ENCODE data around the gene SLC27A2. TPM values are rescaled to one million over a fixed set of nuclear protein-coding genes. Genes with fewer than 3 reads are reported as not detected.
"Not testable (repeated sequence)": the region's sequence is repeated elsewhere in the genome, so short reads cannot be mapped to it uniquely, and the experiment has no call there.

SLC27A2 gene
- total RNA-seq, 1 donor from 2014 or later: not detected

DNA sequence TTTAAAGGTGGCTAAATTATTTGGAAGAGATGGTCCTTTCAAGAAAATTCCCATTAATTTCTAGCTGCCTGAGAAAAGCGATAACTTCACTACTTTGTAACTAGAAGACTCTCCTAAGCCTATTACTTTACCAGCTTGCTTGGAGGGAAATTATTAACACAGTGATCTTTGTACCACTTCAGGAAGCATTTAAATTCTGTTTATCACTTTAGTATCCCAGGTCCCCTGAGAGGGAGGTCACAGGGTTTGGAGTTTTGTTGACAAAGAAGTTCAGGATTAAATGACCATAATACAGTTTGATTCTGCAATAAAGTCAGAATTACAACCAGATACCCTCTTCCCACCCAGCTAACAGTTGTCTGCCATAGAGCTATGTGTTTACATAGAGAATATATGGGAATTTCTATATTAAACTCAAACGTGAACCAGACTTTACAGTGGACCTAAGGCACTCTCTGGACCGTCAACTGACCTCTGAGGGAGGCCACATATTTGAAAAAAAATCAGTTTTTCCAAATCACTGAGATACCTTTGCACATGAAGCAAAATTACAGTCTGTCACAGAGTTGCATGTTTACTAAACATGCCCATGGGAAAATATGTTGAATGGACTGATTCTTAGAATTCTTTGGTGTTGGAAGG is 3.0 kb downstream of the SLC27A2 start:
- H3K36me3 Mint-ChIP-seq (ENCODE audit: unreplicated experiment): no peaks in the 10 kb centered on the region
- no peak overlapping the region for H3K27ac Mint-ChIP-seq (ENCODE audit: unreplicated experiment)
- peaks cover 9% of the 10 kb centered on the region for H3K4me1 Mint-ChIP-seq (ENCODE audit: unreplicated experiment)
- H3K27me3 Mint-ChIP-seq (ENCODE audit: unreplicated experiment): peaks cover 55% of the 10 kb centered on the region
- TF ChIP-seq, protein P1, sequence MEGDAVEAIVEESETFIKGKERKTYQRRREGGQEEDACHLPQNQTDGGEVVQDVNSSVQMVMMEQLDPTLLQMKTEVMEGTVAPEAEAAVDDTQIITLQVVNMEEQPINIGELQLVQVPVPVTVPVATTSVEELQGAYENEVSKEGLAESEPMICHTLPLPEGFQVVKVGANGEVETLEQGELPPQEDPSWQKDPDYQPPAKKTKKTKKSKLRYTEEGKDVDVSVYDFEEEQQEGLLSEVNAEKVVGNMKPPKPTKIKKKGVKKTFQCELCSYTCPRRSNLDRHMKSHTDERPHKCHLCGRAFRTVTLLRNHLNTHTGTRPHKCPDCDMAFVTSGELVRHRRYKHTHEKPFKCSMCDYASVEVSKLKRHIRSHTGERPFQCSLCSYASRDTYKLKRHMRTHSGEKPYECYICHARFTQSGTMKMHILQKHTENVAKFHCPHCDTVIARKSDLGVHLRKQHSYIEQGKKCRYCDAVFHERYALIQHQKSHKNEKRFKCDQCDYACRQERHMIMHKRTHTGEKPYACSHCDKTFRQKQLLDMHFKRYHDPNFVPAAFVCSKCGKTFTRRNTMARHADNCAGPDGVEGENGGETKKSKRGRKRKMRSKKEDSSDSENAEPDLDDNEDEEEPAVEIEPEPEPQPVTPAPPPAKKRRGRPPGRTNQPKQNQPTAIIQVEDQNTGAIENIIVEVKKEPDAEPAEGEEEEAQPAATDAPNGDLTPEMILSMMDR (IDR thresholded peaks at IDR 0.05): no peak
- H3K4me3 Mint-ChIP-seq (ENCODE audit: unreplicated experiment): no peak overlapping the region
- H3K9me3 Mint-ChIP-seq (ENCODE audit: unreplicated experiment): no peaks in the 10 kb centered on the region
- no peak for DNase-seq (ENCODE audit: extremely low spot score, unreplicated experiment)

DNA sequence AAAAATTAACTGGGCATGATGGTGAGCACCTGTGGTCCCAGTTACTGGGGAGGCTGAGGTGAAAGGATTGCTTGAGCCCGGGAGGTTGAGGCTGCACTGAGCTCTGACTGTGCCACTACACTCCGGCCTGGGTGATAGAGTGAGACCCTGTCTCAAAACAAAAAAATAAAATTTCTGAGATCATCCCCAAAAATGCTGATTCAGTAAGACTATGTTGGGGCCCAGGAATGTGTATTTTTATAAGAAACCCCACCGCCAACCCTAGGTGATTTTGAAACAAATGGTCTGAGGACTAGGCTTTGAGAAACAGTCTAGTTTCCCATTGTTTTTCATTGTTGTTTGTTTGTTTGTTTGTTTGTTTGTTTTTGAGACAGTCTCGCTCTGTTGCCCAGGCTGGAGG is 4.1 kb downstream of the SLC27A2 start:
- Mint-ChIP-seq H3K27ac (ENCODE audit: unreplicated experiment) (no peak overlapping the region), H3K36me3 (ENCODE audit: unreplicated experiment) (no peaks in the 10 kb centered on the region), H3K4me3 (ENCODE audit: unreplicated experiment) (no peak overlapping the region), H3K27me3 (ENCODE audit: unreplicated experiment) (peaks cover 47% of the 10 kb centered on the region), H3K4me1 (ENCODE audit: unreplicated experiment) (peaks cover 9% of the 10 kb centered on the region), H3K9me3 (ENCODE audit: unreplicated experiment) (no peaks in the 10 kb centered on the region)
- DNase-seq (ENCODE audit: extremely low spot score, unreplicated experiment): no peak
- TF ChIP-seq, protein P1 (IDR thresholded peaks at IDR 0.05): no peak

DNA sequence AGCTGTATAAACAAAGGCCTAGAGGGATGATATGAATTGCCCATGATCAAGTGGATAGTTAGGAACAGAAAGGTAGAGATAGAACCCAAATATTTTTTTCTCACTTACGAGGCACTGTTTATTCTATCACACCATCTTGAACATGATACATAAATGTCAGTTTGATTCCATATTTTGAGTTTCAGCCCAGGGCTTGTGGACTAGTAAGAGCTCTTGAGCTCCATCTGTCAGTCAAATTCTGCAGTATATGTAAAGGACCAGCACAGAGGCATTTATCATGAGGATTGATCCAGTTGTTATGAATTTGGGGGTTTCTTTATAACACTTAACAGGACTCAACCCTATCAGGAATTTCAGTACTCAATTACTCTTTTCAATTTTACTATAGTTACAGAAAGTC is 4.8 kb downstream of the SLC27A2 start:
- TF ChIP-seq, protein P1 (IDR thresholded peaks at IDR 0.05): no peak
- Mint-ChIP-seq H3K27me3 (ENCODE audit: unreplicated experiment) (peaks cover 42% of the 10 kb centered on the region), H3K4me3 (ENCODE audit: unreplicated experiment) (no peak overlapping the region), H3K36me3 (ENCODE audit: unreplicated experiment) (no peaks in the 10 kb centered on the region), H3K4me1 (ENCODE audit: unreplicated experiment) (peaks cover 7% of the 10 kb centered on the region), H3K27ac (ENCODE audit: unreplicated experiment) (no peak overlapping the region), H3K9me3 (ENCODE audit: unreplicated experiment) (no peaks in the 10 kb centered on the region)
- DNase-seq (ENCODE audit: extremely low spot score, unreplicated experiment): no peak

DNA sequence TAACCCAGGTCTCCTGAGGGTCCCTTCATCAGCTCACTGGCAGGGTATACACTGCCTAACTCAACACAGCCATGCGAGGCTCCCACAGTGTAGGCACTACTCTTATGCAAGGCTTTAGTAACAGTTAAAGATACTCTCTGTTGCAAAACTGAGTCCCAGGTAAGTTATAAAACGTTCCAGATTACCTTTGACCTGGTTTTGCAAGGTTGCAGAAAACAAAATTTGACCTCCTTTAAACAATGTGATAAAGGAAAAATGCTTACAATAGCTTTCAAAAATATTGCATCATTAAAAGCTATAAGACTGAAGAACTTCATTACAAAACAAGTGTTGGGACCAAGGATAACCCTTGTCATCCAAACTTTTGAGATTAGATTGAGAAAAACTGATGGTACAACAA is 5.5 kb downstream of the SLC27A2 start:
- TF ChIP-seq, protein P1 (IDR thresholded peaks at IDR 0.05): no peak
- H3K4me1 Mint-ChIP-seq (ENCODE audit: unreplicated experiment): peaks cover 4% of the 10 kb centered on the region
- H3K27me3 Mint-ChIP-seq (ENCODE audit: unreplicated experiment): peaks cover 38% of the 10 kb centered on the region
- H3K4me3 Mint-ChIP-seq (ENCODE audit: unreplicated experiment): no peak overlapping the region
- DNase-seq (ENCODE audit: extremely low spot score, unreplicated experiment): no peak
- no peak overlapping the region for H3K27ac Mint-ChIP-seq (ENCODE audit: unreplicated experiment)
- H3K36me3 Mint-ChIP-seq (ENCODE audit: unreplicated experiment): no peaks in the 10 kb centered on the region
- H3K9me3 Mint-ChIP-seq (ENCODE audit: unreplicated experiment): no peaks in the 10 kb centered on the region

DNA sequence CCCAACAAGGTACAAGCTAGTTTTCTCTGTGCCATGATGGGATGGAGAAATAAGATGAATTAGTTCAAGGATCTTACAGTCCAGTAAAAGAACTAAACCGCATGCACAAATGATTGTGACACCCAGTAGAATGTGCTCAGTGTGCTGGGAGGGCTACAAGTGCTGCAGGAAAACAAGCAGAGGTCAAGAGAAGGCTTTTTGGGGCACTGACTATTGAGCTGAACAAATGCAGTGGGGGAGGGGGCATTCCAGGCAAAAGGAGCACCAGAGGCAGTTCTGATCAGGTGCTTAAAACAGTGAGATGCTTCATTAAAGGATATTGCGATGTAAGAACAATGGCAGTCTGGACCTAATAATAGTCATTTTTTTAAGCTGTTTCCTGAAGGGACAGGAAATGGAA is 6.0 kb downstream of the SLC27A2 start:
- no peaks in the 10 kb centered on the region for H3K4me1 Mint-ChIP-seq (ENCODE audit: unreplicated experiment)
- peaks cover 36% of the 10 kb centered on the region for H3K27me3 Mint-ChIP-seq (ENCODE audit: unreplicated experiment)
- H3K36me3 Mint-ChIP-seq (ENCODE audit: unreplicated experiment): no peaks in the 10 kb centered on the region
- no peak for DNase-seq (ENCODE audit: extremely low spot score, unreplicated experiment)
- TF ChIP-seq, protein P1 (IDR thresholded peaks at IDR 0.05): no peak
- no peak overlapping the region for H3K4me3 Mint-ChIP-seq (ENCODE audit: unreplicated experiment)
- no peaks in the 10 kb centered on the region for H3K9me3 Mint-ChIP-seq (ENCODE audit: unreplicated experiment)
- no peak overlapping the region for H3K27ac Mint-ChIP-seq (ENCODE audit: unreplicated experiment)

DNA sequence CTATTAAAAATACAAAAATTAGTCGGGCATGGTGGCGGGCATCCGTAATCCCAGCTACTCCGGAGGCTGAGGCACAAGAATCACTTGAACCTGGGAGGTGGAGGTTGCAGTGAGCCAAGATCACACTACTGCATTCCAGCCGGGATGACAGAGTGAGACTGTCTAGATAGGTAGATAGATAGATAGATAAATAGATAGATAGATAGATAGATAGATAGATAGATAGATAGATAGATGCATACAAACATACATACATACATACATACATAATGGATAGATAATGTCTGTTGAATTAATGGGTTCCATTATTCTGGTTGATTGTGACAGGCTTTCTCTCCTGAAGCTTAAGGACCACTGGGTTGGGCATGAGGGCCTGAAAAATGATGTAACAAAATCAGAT is 6.8 kb downstream of the SLC27A2 start:
- not testable (repeated sequence) for DNase-seq (ENCODE audit: extremely low spot score, unreplicated experiment); H3K27ac Mint-ChIP-seq (ENCODE audit: unreplicated experiment); H3K4me1 Mint-ChIP-seq (ENCODE audit: unreplicated experiment); H3K4me3 Mint-ChIP-seq (ENCODE audit: unreplicated experiment); H3K9me3 Mint-ChIP-seq (ENCODE audit: unreplicated experiment); H3K36me3 Mint-ChIP-seq (ENCODE audit: unreplicated experiment)
- peaks cover 36% of the 10 kb centered on the region for H3K27me3 Mint-ChIP-seq (ENCODE audit: unreplicated experiment)

Measured in osteocyte (in vitro differentiated cells).